HepG2 (cell line): Measurements from ENCODE around the gene SH2B2. TPM values are rescaled to one million over a fixed set of nuclear protein-coding genes. Genes with fewer than 3 reads are reported as not detected.
A peak's percentile ranks its signal among the peaks of the same experiment; 100 is the strongest.

Experiments
- ATAC-seq: fragments of 200-7000 bp; cut with Tn5 transposase; 3 replicates; pipeline ENCODE4 v1.9.1; 2020; ENCODE audit warnings: mild to moderate bottlenecking, moderate library complexity
- BruUV-seq: library from RNA; stranded (reverse); fragments of 400-500 nt; replicated peaks from 2 replicates; lab custom pipeline; 2021; lab: Mats Ljungman, UMichigan
- CTCF ChIA-PET: fragments of 300-600 bp; formaldehyde crosslinking; extraction: SDS; loops from one replicate; lab custom pipeline; 2021; ENCODE audit warnings: low total read pairs, inconsistent platforms, low intra/inter-chr PET ratio; lab: Yijun Ruan, JAX
- POLR2A ChIA-PET: fragments of 350-600 bp; sonication (Branson Sonifier 250); formaldehyde crosslinking; loops from one replicate; lab custom pipeline; 2020; ENCODE audit warnings: antibody characterized with exemption, inconsistent platforms; lab: Yijun Ruan, JAX
- DNase-seq: peaks from one replicate; pipeline ENCODE4 v3.0.0-alpha.2; 2015; ENCODE audit warnings: low spot score
- FAIRE-seq: peaks from 3 replicates; lab custom pipeline; 2011; peaks lifted over from hg19 to GRCh38; lab: Jason Lieb, UNC
- H2AFZ ChIP-seq: one replicate; pipeline ENCODE4 v1.6.1; 2011; ENCODE audit warnings: low read length, inconsistent platforms
- H3K27ac ChIP-seq: fragments of 300-600 bp; 3 replicates; pipeline ENCODE4 v1.8.0; 2011; ENCODE audit warnings: mixed run types, mild to moderate bottlenecking, mixed read lengths, low read length, inconsistent platforms; ENCODE audit not compliant: insufficient read depth; ENCODE audit errors: extremely low read length
- H3K27me3 ChIP-seq, 2 experiments: fragments of 200-600 bp in 1 of 2; 2 replicates in 1 of 2; 3 replicates in 1 of 2; pipeline versions ENCODE4 v1.6.0 to v1.8.0; 2011; ENCODE audit warnings: low read length in 2 of 2, mild to moderate bottlenecking in 2 of 2, moderate library complexity in 2 of 2, inconsistent platforms in 1 of 2; ENCODE audit not compliant: insufficient read depth in 2 of 2, control insufficient read depth in 1 of 2
- H3K36me3 ChIP-seq, 2 experiments: fragments of 200-600 bp in 1 of 2; replicated peaks in 1 of 2; 2 replicates in 1 of 2; 3 replicates in 1 of 2; pipeline versions ENCODE4 v1.5.1 to v1.8.0; 2011; ENCODE audit warnings: low read length in 2 of 2, inconsistent platforms in 1 of 2; ENCODE audit not compliant: insufficient read depth in 2 of 2, control insufficient read depth in 1 of 2
- H3K4me1 ChIP-seq: 2 replicates; pipeline ENCODE4 v1.5.1; 2012; ENCODE audit warnings: low read length, inconsistent platforms; ENCODE audit not compliant: insufficient read depth
- H3K4me2 ChIP-seq: 2 replicates; pipeline ENCODE4 v1.6.0; 2011; ENCODE audit warnings: low read depth, low read length, inconsistent platforms
- H3K4me3 ChIP-seq, 3 experiments: fragments of 200-600 bp in 1 of 3; sonication (generic), shearing (Covaris generic) in 1 of 3; replicated peaks in 1 of 3; 2 replicates each; pipeline ENCODE4 v1.5.1; 2011 to 2016; ENCODE audit warnings: low read length in 3 of 3, inconsistent platforms in 2 of 3, low read depth in 2 of 3, mild to moderate bottlenecking in 2 of 3, control low read depth in 1 of 3, mixed read lengths in 1 of 3; ENCODE audit not compliant: insufficient read depth in 1 of 3
- H3K79me2 ChIP-seq: one replicate; pipeline ENCODE4 v1.6.1; 2011; ENCODE audit warnings: low read length, inconsistent platforms; ENCODE audit not compliant: insufficient read depth
- H3K9ac ChIP-seq: 2 replicates; pipeline ENCODE4 v1.6.0; 2011; ENCODE audit warnings: mild to moderate bottlenecking, low read depth, low read length, inconsistent platforms; ENCODE audit not compliant: insufficient read depth
- H3K9me3 ChIP-seq: 2 replicates; pipeline ENCODE4 v1.5.1; 2012; ENCODE audit warnings: mild to moderate bottlenecking, low read length
- H4K20me1 ChIP-seq: 2 replicates; pipeline ENCODE4 v1.6.0; 2011; ENCODE audit warnings: inconsistent platforms, mild to moderate bottlenecking, low read length, moderate library complexity; ENCODE audit not compliant: insufficient read depth
- KLF6 ChIP-seq: IDR thresholded peaks from 2 replicates; pipeline ENCODE4 v1.8.0; 2016; ENCODE audit warnings: missing biosample characterization, missing genetic modification reagents
- MED1 ChIP-seq: sonication (generic); formaldehyde crosslinking; IDR thresholded peaks from 2 replicates; pipeline ENCODE4 v1.4.0; 2020; ENCODE audit warnings: missing genetic modification reagents
- MXI1 ChIP-seq: IDR thresholded peaks from 3 replicates; pipeline ENCODE4 v1.6.1; 2012; ENCODE audit warnings: low read depth, low read length, inconsistent platforms, borderline replicate concordance
- NR0B2 ChIP-seq: sonication (generic); formaldehyde crosslinking; IDR thresholded peaks from 2 replicates; pipeline ENCODE4 v1.4.0; 2020; ENCODE audit warnings: mild to moderate bottlenecking, missing genetic modification reagents
- YY1 ChIP-seq: IDR thresholded peaks from 2 replicates; pipeline ENCODE4 v1.6.1; 2011; ENCODE audit warnings: low read length, low read depth, moderate library complexity, mild to moderate bottlenecking; ENCODE audit not compliant: insufficient read depth, insufficient replicate concordance
- ZFP91 ChIP-seq: sonication (generic); formaldehyde crosslinking; IDR thresholded peaks from 2 replicates; pipeline ENCODE4 v1.9.0; 2022; ENCODE audit warnings: missing genetic modification reagents, mild to moderate bottlenecking, borderline replicate concordance
- ZMAT3 ChIP-seq: sonication (generic); formaldehyde crosslinking; conservative IDR thresholded peaks from 2 replicates; pipeline ENCODE4 v1.7.0; 2021; ENCODE audit warnings: missing genetic modification reagents
- ZNF12 ChIP-seq: sonication (generic); formaldehyde crosslinking; IDR thresholded peaks from 2 replicates; pipeline ENCODE4 v1.5.0; 2020; ENCODE audit warnings: missing genetic modification reagents
- ZNF205 ChIP-seq: IDR thresholded peaks from 2 replicates; pipeline ENCODE4 v1.6.1; 2018; ENCODE audit warnings: missing biosample characterization, missing genetic modification reagents
- ZNF674 ChIP-seq: sonication (generic); formaldehyde crosslinking; IDR thresholded peaks from 2 replicates; pipeline ENCODE4 v1.5.0; 2020; ENCODE audit warnings: low read depth, mild to moderate bottlenecking, missing genetic modification reagents
- ZSCAN25 ChIP-seq: sonication (generic); formaldehyde crosslinking; IDR thresholded peaks from 2 replicates; pipeline ENCODE4 v1.8.0; 2022; ENCODE audit warnings: mild to moderate bottlenecking, missing genetic modification reagents
- WGBS: methylation state at CpG from one replicate; pipeline ENCODE4 v1.1.6; 2017; ENCODE audit warnings: low lambda C conversion rate; 5-methylcytosine and 5-hydroxymethylcytosine counted together
- in situ Hi-C: cut with HindIII; loops from 2 replicates; pipeline ENCODE4 v1.10.0; 2017; ENCODE audit warnings: low pct_unique_long_range_greater_than_20kb; ENCODE audit not compliant: extremely low pct_ligation_motif_present
- intact Hi-C: fragments of 100-400 bp; cut with micrococcal nuclease; formaldehyde crosslinking; loops from one replicate; pipeline ENCODE4 v1.10.0; 2022; ENCODE audit not compliant: unreplicated experiment
- polyA plus RNA-seq, 8 experiments: library from polyadenylated mRNA; depleted of rRNA in 3 of 8; stranded (reverse) in 7 of 8; unstranded in 1 of 8; fragments of >200 nt; fragmentation: Illumina TruSeq in 4 of 8; extraction: Trizol in 4 of 8; gene quantifications; 2 replicates each; pipeline versions ENCODE4 v1.2.1 to v1.2.3, GENCODE V29; 2011 to 2016; ENCODE audit warnings: low read depth in 4 of 8, missing spikeins in 1 of 8, mixed read lengths in 1 of 8; ENCODE audit not compliant: insufficient read depth in 1 of 8
- total RNA-seq, 5 experiments: library from RNA; depleted of rRNA; stranded (reverse); fragments of >200 nt; fragmentation: Illumina TruSeq; extraction: Trizol; gene quantifications; 2 replicates each; pipeline ENCODE4 v1.2.3, GENCODE V29; 2016; ENCODE audit warnings: low read depth in 1 of 5
- TF ChIP-seq, protein P1 (sequence below): sonication (generic); formaldehyde crosslinking; conservative IDR thresholded peaks from 2 replicates; pipeline ENCODE4 v1.4.0; 2020; ENCODE audit warnings: missing genetic modification reagents
- TF ChIP-seq, protein P2 (sequence below): sonication (generic); formaldehyde crosslinking; IDR thresholded peaks from 2 replicates; pipeline ENCODE4 v1.5.1; 2020; ENCODE audit warnings: mild to moderate bottlenecking, missing genetic modification reagents, moderate library complexity
- TF ChIP-seq, protein P3 (sequence below): IDR thresholded peaks from 2 replicates; pipeline ENCODE4 v1.6.1; 2012; ENCODE audit warnings: inconsistent platforms

SH2B2 gene
- total and polyA plus RNA-seq, 2 of the 13 experiments (the other 11 are each of a cell fraction or from before 2014, with no cell fraction given): 0.46 to 1.3 TPM

- TF ChIP-seq ZFP91 (CRISPR knock-in tag) (no peak), ZMAT3 (CRISPR knock-in tag) (no peak), MED1 (no peak), ZNF674 (no peak), ZNF12 (CRISPR knock-in tag) (no peak), KLF6 (no peak)
- TF ChIP-seq, protein P1, sequence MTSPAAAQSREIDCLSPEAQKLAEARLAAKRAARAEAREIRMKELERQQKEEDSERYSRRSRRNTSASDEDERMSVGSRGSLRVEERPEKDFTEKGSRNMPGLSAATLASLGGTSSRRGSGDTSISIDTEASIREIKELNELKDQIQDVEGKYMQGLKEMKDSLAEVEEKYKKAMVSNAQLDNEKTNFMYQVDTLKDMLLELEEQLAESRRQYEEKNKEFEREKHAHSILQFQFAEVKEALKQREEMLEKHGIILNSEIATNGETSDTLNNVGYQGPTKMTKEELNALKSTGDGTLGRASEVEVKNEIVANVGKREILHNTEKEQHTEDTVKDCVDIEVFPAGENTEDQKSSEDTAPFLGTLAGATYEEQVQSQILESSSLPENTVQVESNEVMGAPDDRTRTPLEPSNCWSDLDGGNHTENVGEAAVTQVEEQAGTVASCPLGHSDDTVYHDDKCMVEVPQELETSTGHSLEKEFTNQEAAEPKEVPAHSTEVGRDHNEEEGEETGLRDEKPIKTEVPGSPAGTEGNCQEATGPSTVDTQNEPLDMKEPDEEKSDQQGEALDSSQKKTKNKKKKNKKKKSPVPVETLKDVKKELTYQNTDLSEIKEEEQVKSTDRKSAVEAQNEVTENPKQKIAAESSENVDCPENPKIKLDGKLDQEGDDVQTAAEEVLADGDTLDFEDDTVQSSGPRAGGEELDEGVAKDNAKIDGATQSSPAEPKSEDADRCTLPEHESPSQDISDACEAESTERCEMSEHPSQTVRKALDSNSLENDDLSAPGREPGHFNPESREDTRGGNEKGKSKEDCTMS: no peak
These were observed 24.1 kb upstream of the SH2B2 start (continued) for GRCh38 chr7:102262546-102262945.

DNA sequence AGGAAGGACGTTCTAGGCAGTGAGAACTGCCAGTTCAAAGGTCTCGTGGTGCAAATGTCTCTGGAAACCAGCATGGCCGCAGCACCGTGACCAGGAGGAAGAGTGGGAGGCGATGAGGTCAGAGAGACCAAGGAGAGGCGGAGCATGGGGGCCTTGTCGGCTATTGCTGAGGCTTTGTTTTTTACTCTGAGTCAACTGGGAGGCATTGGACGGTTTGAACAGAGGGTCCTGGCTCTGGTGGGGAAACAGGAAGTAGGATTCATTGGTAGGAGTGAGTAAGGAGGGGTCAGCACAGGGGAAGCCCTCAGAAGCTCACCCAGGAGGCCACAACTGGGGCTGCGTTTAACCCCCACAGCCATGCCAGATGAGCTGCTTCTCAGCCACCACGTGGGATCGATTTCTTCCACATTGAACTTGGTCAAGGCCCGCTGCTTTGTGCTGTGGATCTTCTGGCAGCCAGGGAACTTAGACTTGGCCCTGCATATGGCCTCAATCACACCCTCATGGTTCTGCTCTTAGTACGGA is 22.2 kb upstream of the SH2B2 start:
- H3K36me3 ChIP-seq: no peaks in the 10 kb centered on the region
- 73% methylated on average over 11 of the region's 13 CpGs for WGBS
- H4K20me1 ChIP-seq: no peaks in the 10 kb centered on the region
- no peak overlapping the region for H3K4me3 ChIP-seq
- H3K27me3 ChIP-seq: no peaks in the 10 kb centered on the region; a peak in 1 of 5 replicates
- H3K4me1 ChIP-seq: peaks cover 31% of the 10 kb centered on the region
- intact Hi-C loops: no loop called here
- in situ Hi-C loops: loop anchor here (25.0 kb wide), 1 partner anchor 577 kb away; no protein-coding TSS in a partner anchor
- H3K79me2 ChIP-seq: no peaks in the 10 kb centered on the region
- FAIRE-seq: no peak
- no peak overlapping the region for H3K27ac ChIP-seq
- ATAC-seq: peak; percentile 19; the same call in 1 of the 3 replicates
- CTCF ChIA-PET: no interaction called here
- BruUV-seq: no TSS peak
- peak; percentile 24 for DNase-seq
- POLR2A ChIA-PET: interaction anchor here (1.0 kb wide), 1 partner anchor 9 kb away, joined by 4 read pairs; no protein-coding TSS in a partner anchor
- no peaks in the 10 kb centered on the region for H3K9me3 ChIP-seq
- no peak overlapping the region; the same call in 1 of the 2 replicates for H3K4me2 ChIP-seq
- H3K9ac ChIP-seq: no peak overlapping the region
- no peak overlapping the region for H2AFZ ChIP-seq
- TF ChIP-seq ZSCAN25 (CRISPR knock-in tag) (peak; percentile 90), NR0B2 (CRISPR knock-in tag) (no peak), YY1 (peak; percentile 28), MXI1 (0 out of 3 replicates have a peak, but pooled peaks have one; percentile 11), ZNF205 (CRISPR knock-in tag) (no peak)
- TF ChIP-seq, protein P2, sequence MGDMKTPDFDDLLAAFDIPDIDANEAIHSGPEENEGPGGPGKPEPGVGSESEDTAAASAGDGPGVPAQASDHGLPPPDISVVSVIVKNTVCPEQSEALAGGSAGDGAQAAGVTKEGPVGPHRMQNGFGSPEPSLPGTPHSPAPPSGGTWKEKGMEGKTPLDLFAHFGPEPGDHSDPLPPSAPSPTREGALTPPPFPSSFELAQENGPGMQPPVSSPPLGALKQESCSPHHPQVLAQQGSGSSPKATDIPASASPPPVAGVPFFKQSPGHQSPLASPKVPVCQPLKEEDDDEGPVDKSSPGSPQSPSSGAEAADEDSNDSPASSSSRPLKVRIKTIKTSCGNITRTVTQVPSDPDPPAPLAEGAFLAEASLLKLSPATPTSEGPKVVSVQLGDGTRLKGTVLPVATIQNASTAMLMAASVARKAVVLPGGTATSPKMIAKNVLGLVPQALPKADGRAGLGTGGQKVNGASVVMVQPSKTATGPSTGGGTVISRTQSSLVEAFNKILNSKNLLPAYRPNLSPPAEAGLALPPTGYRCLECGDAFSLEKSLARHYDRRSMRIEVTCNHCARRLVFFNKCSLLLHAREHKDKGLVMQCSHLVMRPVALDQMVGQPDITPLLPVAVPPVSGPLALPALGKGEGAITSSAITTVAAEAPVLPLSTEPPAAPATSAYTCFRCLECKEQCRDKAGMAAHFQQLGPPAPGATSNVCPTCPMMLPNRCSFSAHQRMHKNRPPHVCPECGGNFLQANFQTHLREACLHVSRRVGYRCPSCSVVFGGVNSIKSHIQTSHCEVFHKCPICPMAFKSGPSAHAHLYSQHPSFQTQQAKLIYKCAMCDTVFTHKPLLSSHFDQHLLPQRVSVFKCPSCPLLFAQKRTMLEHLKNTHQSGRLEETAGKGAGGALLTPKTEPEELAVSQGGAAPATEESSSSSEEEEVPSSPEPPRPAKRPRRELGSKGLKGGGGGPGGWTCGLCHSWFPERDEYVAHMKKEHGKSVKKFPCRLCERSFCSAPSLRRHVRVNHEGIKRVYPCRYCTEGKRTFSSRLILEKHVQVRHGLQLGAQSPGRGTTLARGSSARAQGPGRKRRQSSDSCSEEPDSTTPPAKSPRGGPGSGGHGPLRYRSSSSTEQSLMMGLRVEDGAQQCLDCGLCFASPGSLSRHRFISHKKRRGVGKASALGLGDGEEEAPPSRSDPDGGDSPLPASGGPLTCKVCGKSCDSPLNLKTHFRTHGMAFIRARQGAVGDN: peak; percentile 52
- TF ChIP-seq, protein P3, sequence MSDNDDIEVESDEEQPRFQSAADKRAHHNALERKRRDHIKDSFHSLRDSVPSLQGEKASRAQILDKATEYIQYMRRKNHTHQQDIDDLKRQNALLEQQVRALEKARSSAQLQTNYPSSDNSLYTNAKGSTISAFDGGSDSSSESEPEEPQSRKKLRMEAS: peak; percentile 28; the same call in 1 of the 2 replicates
